ENCODE results near the gene EPHA6.
"Not testable (repeated sequence)": the region's sequence is repeated elsewhere in the genome, so short reads cannot be mapped to it uniquely, and the experiment has no call there.

DNA sequence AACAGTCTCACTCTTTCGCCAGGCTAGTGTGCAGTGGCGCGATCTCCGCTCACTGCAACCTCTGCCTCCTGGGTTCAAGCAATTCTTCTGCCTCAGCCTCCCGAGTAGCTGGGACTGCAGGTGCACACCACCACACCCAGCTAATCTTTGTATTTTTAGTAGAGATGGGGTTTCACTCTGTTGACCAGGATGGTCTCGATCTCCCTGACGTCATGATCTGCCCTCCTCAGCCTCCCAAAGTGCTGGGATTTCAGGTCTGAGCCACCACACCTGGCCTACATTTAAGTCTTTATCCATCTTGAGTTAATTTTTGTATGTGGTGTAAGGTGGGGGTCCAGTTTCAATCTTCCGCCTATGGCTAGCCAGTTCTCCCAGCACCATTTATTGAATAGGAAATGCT lies 211.2 kb downstream of the EPHA6 start:
- not testable (repeated sequence) for TF ChIP-seq CTCF (IDR thresholded peaks at IDR 0.05; ENCODE audit: extremely low read depth in 1 of 2, insufficient read depth in 1 of 2, low read depth in 1 of 2, low read length in 2 of 2); POLR2A (IDR thresholded peaks at IDR 0.05; ENCODE audit: low read depth, low read length); POLR2AphosphoS5 (IDR thresholded peaks at IDR 0.05; ENCODE audit: insufficient read depth, low read depth, low read length); FOS (IDR thresholded peaks at IDR 0.05; ENCODE audit: borderline replicate concordance, insufficient read depth, low read length); JUN (IDR thresholded peaks at IDR 0.05; ENCODE audit: borderline replicate concordance, insufficient read depth, insufficient read length, low read depth); MYC (IDR thresholded peaks at IDR 0.05; ENCODE audit: low read depth, low read length)

Data from endothelial cell of umbilical vein (primary cell).